IMR-90 (cell line): ENCODE measurements around the gene C19orf25. TPM values are rescaled to one million over a fixed set of nuclear protein-coding genes. Genes with fewer than 3 reads are reported as not detected.

Source experiments
- ATAC-seq: fragments of 200-7000 bp; cut with Tn5 transposase; 2 replicates; pipeline ENCODE4 v1.9.1; 2020; ENCODE audit warnings: low read depth, mild to moderate bottlenecking, moderate library complexity
- BruUV-seq: library from RNA; stranded (reverse); fragments of 400-500 nt; replicated peaks from 2 replicates; lab custom pipeline; 2021; lab: Mats Ljungman, UMichigan
- CTCF ChIA-PET: fragments of 300-600 bp; formaldehyde crosslinking; extraction: SDS; loops from one replicate; lab custom pipeline; 2021; ENCODE audit warnings: antibody characterized with exemption; lab: Yijun Ruan, JAX
- POLR2A ChIA-PET: fragments of 300-600 bp; sonication (Branson Sonifier 250); formaldehyde crosslinking; loops from one replicate; lab custom pipeline; 2022; ENCODE audit warnings: antibody characterized with exemption; ENCODE audit not compliant: unreplicated experiment; lab: Charles Lee
- DNase-seq: peaks from one replicate; pipeline ENCODE4 v3.0.0; 2013
- H2AFZ ChIP-seq: replicated peaks from 2 replicates; pipeline ENCODE3; 2013; ENCODE audit warnings: low read length, mild to moderate bottlenecking; ENCODE audit not compliant: poor library complexity
- H2AK5ac ChIP-seq: 2 replicates; pipeline ENCODE4 v1.6.1; 2013; ENCODE audit warnings: low read depth, low read length, inconsistent platforms
- H2AK9ac ChIP-seq: replicated peaks from 2 replicates; pipeline ENCODE3; 2013; ENCODE audit warnings: mild to moderate bottlenecking, low read depth, low read length, moderate library complexity; ENCODE audit not compliant: poor library complexity
- H2BK120ac ChIP-seq: 2 replicates; pipeline ENCODE4 v1.6.1; 2013; ENCODE audit warnings: low read depth, low read length, inconsistent platforms
- H2BK15ac ChIP-seq: 3 replicates; pipeline ENCODE4 v1.6.1; 2013; ENCODE audit warnings: low read depth, low read length, inconsistent platforms
- H2BK20ac ChIP-seq: 2 replicates; pipeline ENCODE4 v1.6.1; 2013; ENCODE audit warnings: low read depth, mild to moderate bottlenecking, inconsistent platforms, low read length, moderate library complexity
- H2BK5ac ChIP-seq: 2 replicates; pipeline ENCODE4 v1.6.1; 2013; ENCODE audit warnings: mild to moderate bottlenecking, low read depth, low read length, inconsistent platforms; ENCODE audit not compliant: poor library complexity, severe bottlenecking
- H3K14ac ChIP-seq: replicated peaks from 2 replicates; pipeline ENCODE4 v1.6.1; 2013; ENCODE audit warnings: low read depth, low read length, inconsistent platforms
- H3K18ac ChIP-seq: 2 replicates; pipeline ENCODE4 v1.6.1; 2013; ENCODE audit warnings: low read depth, low read length, control low read depth
- H3K23ac ChIP-seq: 2 replicates; pipeline ENCODE4 v1.6.1; 2013; ENCODE audit warnings: low read depth, low read length, inconsistent platforms
- H3K27ac ChIP-seq: 2 replicates; pipeline ENCODE4 v1.5.1; 2013; ENCODE audit warnings: mild to moderate bottlenecking, control low read depth, low read length; ENCODE audit not compliant: insufficient read depth
- H3K27me3 ChIP-seq: 2 replicates; pipeline ENCODE4 v1.6.1; 2013; ENCODE audit warnings: low read length; ENCODE audit not compliant: control insufficient read depth, insufficient read depth
- H3K36me3 ChIP-seq: 2 replicates; pipeline ENCODE4 v1.6.1; 2013; ENCODE audit warnings: low read length, mixed read lengths; ENCODE audit not compliant: control insufficient read depth, insufficient read depth
- H3K4ac ChIP-seq: 2 replicates; pipeline ENCODE4 v1.6.1; 2013; ENCODE audit warnings: low read depth, low read length, inconsistent platforms
- H3K4me1 ChIP-seq: 2 replicates; pipeline ENCODE4 v1.6.1; 2013; ENCODE audit warnings: low read length, mixed read lengths; ENCODE audit not compliant: control insufficient read depth, insufficient read depth
- H3K4me2 ChIP-seq: 2 replicates; pipeline ENCODE4 v1.6.1; 2013; ENCODE audit warnings: low read depth, mild to moderate bottlenecking, control low read depth, low read length, moderate library complexity
- H3K4me3 ChIP-seq: 2 replicates; pipeline ENCODE4 v1.5.1; 2013; ENCODE audit warnings: low read depth, mild to moderate bottlenecking, control low read depth, low read length, moderate library complexity; ENCODE audit not compliant: insufficient read depth
- H3K56ac ChIP-seq: 2 replicates; pipeline ENCODE4 v1.6.1; 2013; ENCODE audit warnings: low read length, inconsistent platforms; ENCODE audit not compliant: insufficient read depth; ENCODE audit errors: extremely low read depth
- H3K79me1 ChIP-seq, 2 experiments: 2 replicates each; pipeline ENCODE4 v1.6.1; 2013; ENCODE audit warnings: low read length in 2 of 2, inconsistent platforms in 1 of 2, low read depth in 1 of 2
- H3K9ac ChIP-seq: 2 replicates; pipeline ENCODE4 v1.6.1; 2013; ENCODE audit warnings: low read depth, low read length, control low read depth
- H3K9me1 ChIP-seq: 2 replicates; pipeline ENCODE4 v1.6.1; 2013; ENCODE audit warnings: low read length, inconsistent platforms; ENCODE audit not compliant: insufficient read depth
- H3K9me3 ChIP-seq: 2 replicates; pipeline ENCODE4 v1.6.1; 2013; ENCODE audit warnings: low read length; ENCODE audit not compliant: control insufficient read depth, insufficient read depth
- H4K20me1 ChIP-seq: 2 replicates; pipeline ENCODE4 v1.6.1; 2013; ENCODE audit warnings: low read length, inconsistent platforms; ENCODE audit not compliant: insufficient read depth
- H4K5ac ChIP-seq: 2 replicates; pipeline ENCODE4 v1.6.1; 2013; ENCODE audit warnings: mild to moderate bottlenecking, low read depth, low read length, control low read depth
- H4K8ac ChIP-seq, 2 experiments: 2 replicates each; pipeline ENCODE4 v1.6.1; 2013; ENCODE audit warnings: low read depth in 2 of 2, low read length in 2 of 2, control low read depth in 1 of 2, inconsistent platforms in 1 of 2
- H4K91ac ChIP-seq: 2 replicates; pipeline ENCODE4 v1.6.1; 2013; ENCODE audit warnings: low read depth, low read length, inconsistent platforms; ENCODE audit not compliant: insufficient read depth
- MXI1 ChIP-seq: IDR thresholded peaks from 2 replicates; pipeline ENCODE4 v1.6.1; 2012; ENCODE audit warnings: low read depth, mild to moderate bottlenecking, low read length, moderate library complexity, borderline replicate concordance
- RFX5 ChIP-seq: IDR thresholded peaks from 2 replicates; pipeline ENCODE4 v1.8.0; 2012; ENCODE audit warnings: low read depth, mild to moderate bottlenecking, low read length, moderate library complexity
- WGBS, 2 experiments: methylation state at CpG; one replicate each; pipeline versions ENCODE4 v1.1.5 to v1.1.7; 2013; ENCODE audit warnings: missing lambda C conversion rate in 2 of 2; ENCODE audit not compliant: insufficient read length in 1 of 2; ENCODE audit errors: extremely low coverage in 2 of 2; 5-methylcytosine and 5-hydroxymethylcytosine counted together
- dilution Hi-C: fragments of 300-500 bp; cut with HindIII; formaldehyde crosslinking; loops from one replicate; pipeline ENCODE4 v1.14.3; 2018; ENCODE audit warnings: low sequenced_read_pairs; ENCODE audit not compliant: unreplicated experiment
- in situ Hi-C: fragments of 300-500 bp; cut with MboI; formaldehyde crosslinking; loops from 3 replicates; pipeline ENCODE4 v1.14.3; 2019; ENCODE audit warnings: low sequenced_read_pairs, inconsistent platforms, mixed read lengths
- intact Hi-C: fragments of 100-400 bp; cut with micrococcal nuclease; formaldehyde crosslinking; loops from 2 replicates; pipeline ENCODE4 v1.10.0; 2022
- polyA plus RNA-seq, 3 experiments: library from polyadenylated mRNA; depleted of rRNA; stranded (reverse); fragments of >200 nt; gene quantifications; 2 replicates each; pipeline ENCODE4 v1.2.3, GENCODE V29; 2012; ENCODE audit warnings: low replicate concordance in 1 of 3
- total RNA-seq: library from RNA; depleted of rRNA; stranded (reverse); fragments of >200 nt; gene quantifications from 2 replicates; pipeline ENCODE4 v1.2.3, GENCODE V29; 2012

The C19orf25 gene
- total and polyA plus RNA-seq, 2 of the 4 experiments (the other 2 are of a cell fraction): 10.4 to 34.9 TPM

DNA sequence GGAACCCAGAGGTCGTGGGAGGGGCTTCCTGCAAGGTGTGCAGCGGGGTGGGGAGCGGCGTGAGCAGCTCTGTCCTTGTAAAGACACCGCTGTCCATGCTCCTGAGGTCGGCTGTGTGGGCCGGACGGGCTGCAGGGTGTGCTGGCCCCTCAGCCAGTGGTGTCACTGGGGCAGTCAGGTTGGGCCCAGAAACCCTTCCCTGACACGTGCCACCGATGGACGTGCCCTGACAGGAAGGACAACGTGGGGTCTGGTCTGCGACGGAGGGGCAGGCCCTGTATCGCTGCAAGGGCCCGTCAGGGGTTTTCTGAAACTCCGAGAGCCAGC, 45.0 kb downstream of the C19orf25 start:
- Histone ChIP-seq H2AK9ac (no peak overlapping the region), H3K4ac (no peak overlapping the region), H2BK120ac (no peak overlapping the region), H3K79me1 (peaks cover 15 to 38% of the 10 kb centered on the region in 2 experiments), H4K20me1 (peaks cover 17% of the 10 kb centered on the region), H3K27me3 (no peaks in the 10 kb centered on the region), H4K8ac (no peak overlapping the region), H3K4me3 (no peak overlapping the region), H2BK20ac (no peak overlapping the region), H2AK5ac (no peak overlapping the region), H3K4me2 (no peak overlapping the region), H3K36me3 (peaks cover 53% of the 10 kb centered on the region), H3K9me1 (no peaks in the 10 kb centered on the region; the same call in 1 of the 2 replicates), H3K23ac (no peak overlapping the region), H2AFZ (peak overlapping the region; percentile 51), H3K9ac (no peak overlapping the region), H3K4me1 (peaks cover 2% of the 10 kb centered on the region; the same call in 1 of the 2 replicates), H4K91ac (no peak overlapping the region), H3K56ac (no peak overlapping the region), H3K27ac (no peak overlapping the region), H3K14ac (no peak overlapping the region), H3K9me3 (no peaks in the 10 kb centered on the region), H2BK5ac (no peak overlapping the region), H3K18ac (no peak overlapping the region), H2BK15ac (no peak overlapping the region), H4K5ac (no peak overlapping the region)
- BruUV-seq: no TSS peak
- DNase-seq (no peak), ATAC-seq (no peak)
- in situ Hi-C loops: no loop called here
- ChIA-PET CTCF (no interaction called here), POLR2A (no interaction called here)
- 93% methylated on average over 17 of the region's 17 CpGs; no CpG with 5 or more reads in 1 of the 2 experiments for WGBS, 2 experiments
- dilution Hi-C loops: no loop called here
- TF ChIP-seq MXI1 (no peak), RFX5 (no peak)
- intact Hi-C loops: no loop called here
